Muscle of leg (tissue), 11 donors: Measurements from ENCODE around the gene PACS1. TPM values are rescaled to one million over a fixed set of nuclear protein-coding genes. Genes with fewer than 3 reads are reported as not detected.

Experiments
- DNase-seq: peaks from one replicate; pipeline ENCODE4 v3.0.0; 2013
- H3K27ac ChIP-seq: one replicate; pipeline ENCODE4 v1.5.1; 2013; ENCODE audit warnings: mild to moderate bottlenecking, low read length, control low read depth
- H3K27me3 ChIP-seq: one replicate; pipeline ENCODE4 v1.6.1; 2013; ENCODE audit warnings: low read length; ENCODE audit not compliant: control insufficient read depth, insufficient read depth
- H3K36me3 ChIP-seq: one replicate; pipeline ENCODE4 v1.6.1; 2013; ENCODE audit warnings: low read length; ENCODE audit not compliant: control insufficient read depth, insufficient read depth
- H3K4me1 ChIP-seq: one replicate; pipeline ENCODE4 v1.6.1; 2013; ENCODE audit warnings: low read length; ENCODE audit not compliant: control insufficient read depth, insufficient read depth
- H3K4me3 ChIP-seq: one replicate; pipeline ENCODE4 v1.5.1; 2013; ENCODE audit warnings: low read length, control low read depth
- H3K9me3 ChIP-seq: replicated peaks from 2 replicates; pipeline ENCODE4 v1.6.1; 2013; ENCODE audit warnings: low read depth, low read length; ENCODE audit not compliant: control insufficient read depth
- WGBS: methylation state at CpG from one replicate; pipeline ENCODE4 v1.1.5; 2013; ENCODE audit warnings: missing lambda C conversion rate; ENCODE audit not compliant: insufficient coverage; 5-methylcytosine and 5-hydroxymethylcytosine counted together
- polyA plus RNA-seq, 8 donors: library from polyadenylated mRNA; unstranded; fragments of 120-200 nt; gene quantifications; one replicate each; pipeline versions ENCODE4 v1.2.1 to v1.2.3, GENCODE V29; 2013; ENCODE audit warnings: inconsistent platforms in 1 of 8, low replicate concordance in 1 of 8; ENCODE audit not compliant: insufficient read length in 8 of 8, insufficient read depth in 1 of 8
- total RNA-seq: library from RNA; stranded (reverse); fragments of 120-200 nt; gene quantifications from one replicate; pipeline ENCODE4 v1.2.4, GENCODE V29; 2013

The PACS1 gene
- total and polyA plus RNA-seq, 9 donors: 13.2 to 41.3 (median 30.9) TPM

DNA sequence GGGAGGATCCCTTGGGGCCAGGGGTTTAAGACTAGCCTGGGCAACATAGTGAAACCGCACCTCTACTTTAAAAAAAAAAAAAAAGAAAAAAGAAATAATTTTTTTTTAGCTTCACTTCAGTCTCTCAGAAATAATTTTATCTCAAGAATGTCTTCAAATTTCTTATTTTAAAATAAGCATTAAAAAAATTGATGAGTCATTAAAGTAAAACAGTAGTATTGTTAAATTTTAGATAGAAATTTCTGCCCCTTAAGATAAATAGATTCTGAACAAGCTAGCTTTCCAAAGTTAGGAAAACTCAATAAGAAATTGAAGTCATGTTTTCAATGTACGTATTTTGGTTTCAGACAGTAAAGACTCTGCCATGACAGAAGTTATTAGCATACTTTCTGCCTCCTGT, 7.7 kb upstream of the PACS1 start:
- Histone ChIP-seq H3K27me3 (no peaks in the 10 kb centered on the region), H3K27ac (no peak overlapping the region), H3K4me1 (peaks cover 2% of the 10 kb centered on the region), H3K36me3 (peaks cover 77% of the 10 kb centered on the region), H3K9me3 (no peaks in the 10 kb centered on the region), H3K4me3 (no peak overlapping the region)
- no CpG with 5 or more reads among the region's 2 CpGs for WGBS
- no peak for DNase-seq

DNA sequence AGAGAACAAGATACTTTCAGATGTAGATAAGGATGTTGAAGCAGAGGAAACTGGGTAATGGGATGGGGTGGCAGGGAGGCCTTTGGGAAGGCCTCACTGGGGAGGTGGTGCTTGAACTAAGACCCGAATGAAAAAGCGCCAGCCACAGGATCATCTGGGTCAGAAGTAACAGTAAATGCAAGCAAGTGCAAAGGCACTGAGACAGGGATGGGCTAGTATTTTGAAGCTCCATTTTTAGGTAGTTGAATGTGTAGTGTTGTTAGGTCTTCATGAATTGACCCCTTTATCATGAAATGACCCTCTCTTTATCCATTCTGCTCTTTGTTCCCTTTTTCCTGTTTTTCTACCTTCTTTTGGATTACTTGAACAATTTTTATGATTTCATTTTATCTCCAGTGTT, 6.2 kb upstream of the PACS1 start:
- Histone ChIP-seq H3K4me1 (peaks cover 14% of the 10 kb centered on the region), H3K27ac (no peak overlapping the region), H3K4me3 (no peak overlapping the region), H3K36me3 (peaks cover 79% of the 10 kb centered on the region), H3K27me3 (no peaks in the 10 kb centered on the region), H3K9me3 (no peaks in the 10 kb centered on the region)
- DNase-seq: no peak
- WGBS: 100% methylated on average over 2 of the region's 2 CpGs

DNA sequence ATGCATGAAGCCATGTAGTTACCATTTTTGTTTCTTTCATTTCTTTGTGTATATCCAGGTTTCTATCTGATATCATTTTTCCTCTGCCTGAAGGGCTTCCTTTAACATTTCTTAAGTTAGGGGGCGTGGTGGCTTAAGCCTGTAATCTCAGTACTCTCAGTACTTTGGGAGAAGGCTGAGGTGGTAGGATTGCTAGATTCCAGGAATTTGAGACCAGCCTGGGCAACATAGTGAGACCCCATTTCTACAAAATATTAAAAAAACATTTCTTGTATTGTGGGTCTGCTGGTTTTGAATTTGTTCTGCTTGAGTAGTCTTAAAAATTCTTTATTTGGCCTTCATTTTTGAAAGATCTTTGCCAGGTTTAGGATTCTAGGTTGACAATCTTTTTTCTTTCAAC, 5.5 kb upstream of the PACS1 start:
- peaks cover 76% of the 10 kb centered on the region for H3K36me3 ChIP-seq
- no peak overlapping the region for H3K4me3 ChIP-seq
- no peaks in the 10 kb centered on the region for H3K27me3 ChIP-seq
- peaks cover 21% of the 10 kb centered on the region for H3K4me1 ChIP-seq
- no peaks in the 10 kb centered on the region for H3K9me3 ChIP-seq
- DNase-seq: no peak
- no peak overlapping the region for H3K27ac ChIP-seq
- WGBS: no CpG with 5 or more reads among the region's 1 CpG

DNA sequence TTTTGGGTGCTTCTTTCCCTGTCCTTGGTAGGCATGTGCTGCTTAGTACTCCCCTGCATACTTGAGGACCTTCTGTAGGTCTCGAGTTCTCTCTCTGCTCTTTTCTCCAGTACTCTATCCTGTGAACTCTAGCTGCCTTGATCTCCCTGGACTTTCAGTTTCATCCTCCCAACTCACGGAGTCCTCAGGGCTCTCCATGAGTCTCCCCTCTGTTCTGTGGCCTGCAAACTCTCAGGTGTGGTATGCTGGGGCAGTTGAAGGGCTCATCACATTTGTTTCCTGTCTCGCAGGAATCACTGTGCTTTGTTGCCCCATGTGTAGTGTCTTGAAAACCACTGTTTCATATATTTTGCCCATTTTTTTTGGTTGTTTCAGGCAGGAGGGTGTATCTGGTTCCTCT, 3.3 kb upstream of the PACS1 start:
- WGBS: 100% methylated on average over 1 of the region's 3 CpGs
- H3K27ac ChIP-seq: no peak overlapping the region

DNA sequence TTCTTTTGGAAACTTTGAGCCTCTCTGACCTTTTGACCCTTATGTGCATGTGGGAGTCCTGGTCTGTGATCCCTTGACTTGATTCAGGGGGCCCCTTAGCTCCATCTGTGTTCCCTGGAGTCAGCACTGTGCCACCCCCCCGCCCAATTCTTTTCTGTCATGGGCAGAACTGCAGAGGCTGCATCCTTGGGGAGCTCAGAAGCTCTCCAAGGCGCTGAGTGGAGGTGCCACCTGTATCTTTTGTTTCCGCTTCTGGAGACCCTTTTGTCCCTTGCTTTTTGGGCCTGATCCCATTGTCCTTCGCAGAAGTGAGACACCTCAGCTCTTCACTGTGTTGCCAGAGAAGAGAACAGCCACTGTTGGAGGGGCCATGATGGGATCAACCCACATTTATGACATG, 2.4 kb upstream of the PACS1 start:
- Histone ChIP-seq H3K4me1 (peaks cover 31% of the 10 kb centered on the region), H3K27ac (no peak overlapping the region), H3K36me3 (peaks cover 55% of the 10 kb centered on the region), H3K27me3 (no peaks in the 10 kb centered on the region), H3K9me3 (no peaks in the 10 kb centered on the region), H3K4me3 (no peak overlapping the region)
- 80% methylated on average over 4 of the region's 4 CpGs for WGBS
- no peak for DNase-seq

More for the DNA sequence above, 3.3 kb upstream of the PACS1 start:
- Histone ChIP-seq H3K36me3 (peaks cover 55% of the 10 kb centered on the region), H3K4me3 (no peak overlapping the region), H3K9me3 (no peaks in the 10 kb centered on the region), H3K4me1 (peaks cover 31% of the 10 kb centered on the region), H3K27me3 (no peaks in the 10 kb centered on the region)
- DNase-seq: no peak

DNA sequence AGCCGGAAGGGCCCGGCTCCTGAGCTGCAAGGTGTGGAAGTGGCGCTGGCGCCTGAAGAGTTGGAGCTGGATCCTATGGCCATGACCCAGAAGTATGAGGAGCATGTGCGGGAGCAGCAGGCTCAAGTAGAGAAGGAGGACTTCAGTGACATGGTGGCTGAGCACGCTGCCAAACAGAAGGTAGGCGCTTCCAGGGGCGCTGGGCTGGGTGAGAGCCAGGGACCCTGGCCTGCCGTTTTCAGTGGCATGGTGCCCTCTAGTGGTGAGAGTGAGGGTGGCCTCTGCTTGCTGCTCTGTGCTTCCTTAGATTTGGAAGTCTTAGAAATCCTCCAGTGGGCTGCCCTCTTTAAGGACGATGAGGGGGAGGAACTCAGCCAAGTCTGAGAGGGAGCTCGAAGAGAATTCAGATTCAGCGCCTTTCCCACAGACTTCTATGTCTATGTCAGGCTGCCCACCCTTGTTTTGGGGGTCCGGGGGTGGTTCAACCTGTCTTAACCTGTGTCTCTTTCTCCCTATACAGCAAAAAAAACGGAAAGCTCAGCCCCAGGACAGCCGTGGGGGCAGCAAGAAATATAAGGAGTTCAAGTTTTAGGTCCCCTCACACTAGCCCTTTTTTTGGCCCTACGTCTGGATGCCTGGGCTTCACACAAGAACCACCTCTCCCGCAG, 1.8 kb upstream of the PACS1 start:
- Histone ChIP-seq H3K4me1 (peaks cover 31% of the 10 kb centered on the region), H3K9me3 (no peaks in the 10 kb centered on the region), H3K4me3 (no peak overlapping the region), H3K27me3 (no peaks in the 10 kb centered on the region), H3K36me3 (peaks cover 48% of the 10 kb centered on the region), H3K27ac (peak overlapping the region; percentile 90)
- 52% methylated on average over 9 of the region's 17 CpGs for whole genome bisulfite sequencing
- DNase-seq: peak; percentile 77

DNA sequence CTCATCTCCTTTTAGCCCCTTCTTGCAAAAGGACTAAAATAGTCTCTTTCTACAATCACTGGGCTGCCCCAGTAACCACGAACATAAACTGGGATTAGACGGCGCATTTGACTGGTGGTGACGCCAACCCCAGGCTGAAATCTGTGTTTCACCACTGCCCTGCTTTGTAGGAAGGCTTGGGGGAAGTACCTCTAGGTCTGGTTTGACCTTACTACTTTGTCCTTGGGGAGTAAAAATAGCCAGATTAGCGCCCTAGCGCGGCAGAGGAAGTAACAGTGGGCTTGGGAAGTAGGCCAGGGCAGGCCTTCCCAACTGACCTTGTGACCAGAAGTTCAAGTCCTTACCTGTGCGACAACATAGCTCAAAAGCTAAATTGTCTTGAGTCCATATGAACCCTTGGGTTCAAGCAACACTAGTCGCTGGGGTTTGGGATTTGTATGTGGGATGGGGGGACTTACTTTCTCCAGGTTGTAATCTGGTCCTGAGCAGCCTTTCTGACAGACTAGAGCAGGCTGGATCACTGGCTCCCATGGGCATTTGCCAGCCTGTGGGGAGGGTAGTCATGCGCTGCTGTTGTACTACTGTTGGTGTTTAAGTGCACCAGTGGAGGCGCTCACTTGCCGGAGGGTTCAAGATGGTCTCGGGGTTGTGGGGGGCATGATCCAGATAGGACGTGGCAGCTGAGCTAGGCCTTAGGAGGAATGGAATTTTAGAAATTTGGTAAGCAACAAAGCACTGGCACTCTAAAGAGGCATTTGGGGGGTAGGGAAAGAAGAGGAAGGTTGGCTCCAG, 953 bp upstream of the PACS1 start:
- WGBS: 48% methylated on average over 8 of the region's 14 CpGs
- peak overlapping the region; percentile 52 for H3K4me3 ChIP-seq
- no peaks in the 10 kb centered on the region for H3K27me3 ChIP-seq
- peak overlapping the region; percentile 90 for H3K27ac ChIP-seq
- peaks cover 31% of the 10 kb centered on the region for H3K4me1 ChIP-seq
- H3K36me3 ChIP-seq: peaks cover 46% of the 10 kb centered on the region
- DNase-seq: peak; percentile 59
- H3K9me3 ChIP-seq: no peaks in the 10 kb centered on the region

DNA sequence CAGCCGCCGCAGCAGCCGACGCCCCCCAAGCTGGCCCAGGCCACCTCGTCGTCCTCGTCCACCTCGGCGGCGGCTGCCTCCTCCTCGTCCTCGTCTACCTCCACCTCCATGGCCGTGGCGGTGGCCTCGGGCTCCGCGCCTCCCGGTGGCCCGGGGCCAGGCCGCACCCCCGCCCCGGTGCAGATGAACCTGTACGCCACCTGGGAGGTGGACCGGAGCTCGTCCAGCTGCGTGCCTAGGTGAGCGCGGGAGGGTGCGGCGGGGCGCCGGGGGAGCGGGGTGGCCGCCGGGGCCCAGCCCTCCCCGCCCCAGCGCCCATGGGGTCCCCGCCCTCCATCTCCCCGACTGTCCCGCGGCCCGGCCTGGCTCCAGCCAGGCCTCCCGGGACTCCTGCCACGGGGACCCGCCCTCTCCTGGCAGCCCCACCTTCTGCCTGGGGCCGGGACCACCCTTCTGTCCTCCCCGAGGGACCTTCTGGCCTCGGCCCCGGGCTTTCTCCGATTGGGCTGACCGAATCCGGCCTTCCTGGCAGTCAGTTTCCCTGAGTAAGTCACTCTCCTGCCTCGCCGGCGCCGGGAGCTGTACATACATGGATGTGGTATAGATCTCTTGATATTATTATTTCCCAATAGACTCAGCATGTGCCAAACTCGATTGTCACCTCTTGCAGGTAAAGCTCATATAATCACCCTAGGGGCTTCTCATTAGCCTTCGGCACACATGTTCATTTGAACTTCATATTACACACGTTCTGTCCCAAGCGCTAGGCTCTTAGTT, 720 bp downstream of the PACS1 start:
- DNase-seq: peak; percentile 75
- Histone ChIP-seq H3K36me3 (peaks cover 46% of the 10 kb centered on the region), H3K27me3 (no peaks in the 10 kb centered on the region), H3K27ac (peak overlapping the region; percentile 65), H3K4me1 (peaks cover 31% of the 10 kb centered on the region), H3K9me3 (no peaks in the 10 kb centered on the region), H3K4me3 (peak overlapping the region; percentile 71)
- WGBS: under 1% methylated on average over 46 of the region's 60 CpGs

DNA sequence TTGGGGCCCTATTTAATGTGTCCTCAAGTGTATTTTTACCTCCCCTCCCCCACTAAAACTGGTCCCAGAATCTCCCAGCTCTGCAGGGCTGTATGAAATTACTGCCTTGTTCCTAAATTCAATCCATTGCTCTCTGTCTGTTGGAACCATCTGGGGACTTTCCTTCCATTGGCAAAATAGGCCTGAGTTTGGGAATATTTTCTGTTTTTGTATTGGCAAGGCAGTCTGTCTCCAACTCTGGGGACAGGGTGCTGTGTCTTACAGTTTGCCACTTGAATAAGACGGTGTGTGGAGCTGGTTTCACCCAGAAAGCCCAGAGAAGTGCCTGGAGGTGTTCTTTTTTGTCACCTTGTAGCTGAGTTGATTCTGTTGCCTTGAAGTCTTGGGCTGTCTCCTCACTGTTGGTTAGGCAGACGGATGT, 1.3 kb downstream of the PACS1 start:
- no peak for DNase-seq
- no CpG with 5 or more reads among the region's 2 CpGs for WGBS
- no peaks in the 10 kb centered on the region for H3K9me3 ChIP-seq
- H3K27me3 ChIP-seq: no peaks in the 10 kb centered on the region
- peaks cover 31% of the 10 kb centered on the region for H3K4me1 ChIP-seq
- peaks cover 40% of the 10 kb centered on the region for H3K36me3 ChIP-seq
- peak overlapping the region; percentile 71 for H3K4me3 ChIP-seq
- H3K27ac ChIP-seq: peak overlapping the region; percentile 65

DNA sequence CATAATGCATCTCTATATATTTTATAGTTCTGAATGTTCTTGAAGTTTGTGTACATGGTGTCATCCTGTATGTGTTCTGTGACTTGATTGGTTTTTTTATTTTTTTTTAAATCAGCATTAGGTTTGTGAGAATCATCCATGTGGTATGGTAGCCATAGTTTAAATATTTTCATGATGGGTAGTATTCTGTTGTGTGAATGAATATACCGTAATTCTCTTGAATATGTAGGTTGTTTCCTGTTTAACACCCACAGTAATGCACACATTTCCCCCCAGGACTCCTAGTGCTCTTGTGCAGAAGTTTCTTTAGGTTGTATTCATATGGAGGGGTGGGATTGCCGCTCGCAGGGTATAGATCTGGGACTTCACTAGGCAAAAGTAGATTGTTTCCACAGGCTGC, 2.0 kb downstream of the PACS1 start:
- no peaks in the 10 kb centered on the region for H3K9me3 ChIP-seq
- no peak overlapping the region for H3K4me3 ChIP-seq
- no CpG with 5 or more reads among the region's 3 CpGs for WGBS
- no peak overlapping the region for H3K27ac ChIP-seq
- peaks cover 39% of the 10 kb centered on the region for H3K36me3 ChIP-seq
- H3K4me1 ChIP-seq: peaks cover 29% of the 10 kb centered on the region
- no peaks in the 10 kb centered on the region for H3K27me3 ChIP-seq
- no peak for DNase-seq
